Prostate gland (tissue), 2 donors: Measurements from ENCODE around the gene PAQR6. TPM values are rescaled to one million over a fixed set of nuclear protein-coding genes. Genes with fewer than 3 reads are reported as not detected.

Experiments
- DNase-seq: peaks from one replicate; pipeline ENCODE4 v3.0.0-alpha.2; 2019; ENCODE audit warnings: low spot score
- H3K27ac ChIP-seq, 2 donors: fragments of 200-600 bp; sonication (generic); 2 replicates each; pipeline ENCODE4 v1.5.1; 2017 to 2019
- H3K27me3 ChIP-seq: fragments of 200-600 bp; sonication (generic); replicated peaks from 2 replicates; pipeline ENCODE4 v1.5.1; 2019; ENCODE audit not compliant: insufficient read depth
- H3K36me3 ChIP-seq, 2 donors: fragments of 200-600 bp; sonication (generic); 1 replicate in 1 of 2; 2 replicates in 1 of 2; pipeline versions ENCODE4 v1.5.1 to v1.8.1; 2017 to 2019
- H3K4me1 ChIP-seq: fragments of 200-600 bp; sonication (generic); replicated peaks from 2 replicates; pipeline ENCODE4 v1.5.1; 2019
- H3K4me3 ChIP-seq, 2 donors: fragments of 200-600 bp; sonication (generic); 2 replicates each; pipeline ENCODE4 v1.5.1; 2017 to 2019
- H3K9me3 ChIP-seq: fragments of 200-600 bp; sonication (generic); 2 replicates; pipeline ENCODE4 v1.5.1; 2017
- POLR2A ChIP-seq: fragments of 450-650 bp; IDR thresholded peaks from one replicate; pipeline ENCODE4 v1.6.1; 2016; ENCODE audit warnings: antibody characterized with exemption, mild to moderate bottlenecking
- POLR2AphosphoS5 ChIP-seq: sonication (generic); formaldehyde crosslinking; IDR thresholded peaks from one replicate; pipeline ENCODE4 v1.6.1; 2017; ENCODE audit warnings: antibody characterized with exemption
- WGBS: methylation state at CpG from one replicate; pipeline ENCODE4 v1.1.5; 2018; 5-methylcytosine and 5-hydroxymethylcytosine counted together
- intact Hi-C: fragments of 100-400 bp; cut with DNase I; formaldehyde crosslinking; loops from one replicate; pipeline ENCODE4 v1.14.2; 2022
- total RNA-seq, 2 donors: library from RNA; depleted of rRNA; stranded (reverse); fragments of >200 nt; gene quantifications; one replicate each; pipeline ENCODE4 v1.1.0, GENCODE V29; 2016
- TF ChIP-seq, protein P1 (sequence below), 4 experiments: fragments of 200-600 bp in 2 of 4; fragments of 450-650 bp in 2 of 4; sonication (generic) in 2 of 4; IDR thresholded peaks; 1 replicate in 3 of 4; 2 replicates in 1 of 4; pipeline ENCODE4 v1.5.1; 2016 to 2019; ENCODE audit warnings: antibody characterized with exemption in 4 of 4, mild to moderate bottlenecking in 2 of 4, moderate library complexity in 2 of 4

Gene PAQR6
- total RNA-seq, 2 donors from 2014 or later = 2.8 to 8.6 TPM

GRCh38 chr1:156284112-156284511, 36.3 kb upstream of the PAQR6 start, which contains the start of gene TMEM79:
TSS of gene TMEM79 (plus strand) at chr1:156284325. CDS start at chr1:156285227, 902 bp downstream.
- peak within 1 kb of the TSS; percentile 84 to 95 for H3K4me3 ChIP-seq
- TF ChIP-seq, protein P1, sequence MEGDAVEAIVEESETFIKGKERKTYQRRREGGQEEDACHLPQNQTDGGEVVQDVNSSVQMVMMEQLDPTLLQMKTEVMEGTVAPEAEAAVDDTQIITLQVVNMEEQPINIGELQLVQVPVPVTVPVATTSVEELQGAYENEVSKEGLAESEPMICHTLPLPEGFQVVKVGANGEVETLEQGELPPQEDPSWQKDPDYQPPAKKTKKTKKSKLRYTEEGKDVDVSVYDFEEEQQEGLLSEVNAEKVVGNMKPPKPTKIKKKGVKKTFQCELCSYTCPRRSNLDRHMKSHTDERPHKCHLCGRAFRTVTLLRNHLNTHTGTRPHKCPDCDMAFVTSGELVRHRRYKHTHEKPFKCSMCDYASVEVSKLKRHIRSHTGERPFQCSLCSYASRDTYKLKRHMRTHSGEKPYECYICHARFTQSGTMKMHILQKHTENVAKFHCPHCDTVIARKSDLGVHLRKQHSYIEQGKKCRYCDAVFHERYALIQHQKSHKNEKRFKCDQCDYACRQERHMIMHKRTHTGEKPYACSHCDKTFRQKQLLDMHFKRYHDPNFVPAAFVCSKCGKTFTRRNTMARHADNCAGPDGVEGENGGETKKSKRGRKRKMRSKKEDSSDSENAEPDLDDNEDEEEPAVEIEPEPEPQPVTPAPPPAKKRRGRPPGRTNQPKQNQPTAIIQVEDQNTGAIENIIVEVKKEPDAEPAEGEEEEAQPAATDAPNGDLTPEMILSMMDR (IDR thresholded peaks at IDR 0.05) = no peak
- TF ChIP-seq POLR2A = peak; percentile 66
- peak; percentile 85 for TF ChIP-seq POLR2AphosphoS5
- H3K9me3 ChIP-seq = no peaks in the 10 kb centered on the region
- no peaks in the 10 kb centered on the region for H3K4me1 ChIP-seq
- no peaks in the 10 kb centered on the region for H3K27me3 ChIP-seq
- H3K36me3 ChIP-seq = no peaks in the 10 kb centered on the region
- DNase-seq = peak; percentile 67
- intact Hi-C loops = no loop called here
- WGBS = 47% methylated on average over 7 of the region's 7 CpGs
- peak within 1 kb of the TSS; percentile 88 to 93 for H3K27ac ChIP-seq

GRCh38 chr1:156283521-156283920, 35.7 kb upstream of the PAQR6 start:
- WGBS = 76% methylated on average over 1 of the region's 1 CpG
- Histone ChIP-seq H3K4me1 (no peaks in the 10 kb centered on the region), H3K27me3 (no peaks in the 10 kb centered on the region), H3K36me3 (no peaks in the 10 kb centered on the region), H3K9me3 (no peaks in the 10 kb centered on the region), H3K27ac (peak overlapping the region; percentile 88 to 93), H3K4me3 (peak overlapping the region; percentile 84 to 95)
- no peak for DNase-seq
- no peak for TF ChIP-seq POLR2AphosphoS5
- TF ChIP-seq POLR2A = no peak
- TF ChIP-seq, protein P1 (IDR thresholded peaks at IDR 0.05) = no peak
- intact Hi-C loops = no loop called here

DNA sequence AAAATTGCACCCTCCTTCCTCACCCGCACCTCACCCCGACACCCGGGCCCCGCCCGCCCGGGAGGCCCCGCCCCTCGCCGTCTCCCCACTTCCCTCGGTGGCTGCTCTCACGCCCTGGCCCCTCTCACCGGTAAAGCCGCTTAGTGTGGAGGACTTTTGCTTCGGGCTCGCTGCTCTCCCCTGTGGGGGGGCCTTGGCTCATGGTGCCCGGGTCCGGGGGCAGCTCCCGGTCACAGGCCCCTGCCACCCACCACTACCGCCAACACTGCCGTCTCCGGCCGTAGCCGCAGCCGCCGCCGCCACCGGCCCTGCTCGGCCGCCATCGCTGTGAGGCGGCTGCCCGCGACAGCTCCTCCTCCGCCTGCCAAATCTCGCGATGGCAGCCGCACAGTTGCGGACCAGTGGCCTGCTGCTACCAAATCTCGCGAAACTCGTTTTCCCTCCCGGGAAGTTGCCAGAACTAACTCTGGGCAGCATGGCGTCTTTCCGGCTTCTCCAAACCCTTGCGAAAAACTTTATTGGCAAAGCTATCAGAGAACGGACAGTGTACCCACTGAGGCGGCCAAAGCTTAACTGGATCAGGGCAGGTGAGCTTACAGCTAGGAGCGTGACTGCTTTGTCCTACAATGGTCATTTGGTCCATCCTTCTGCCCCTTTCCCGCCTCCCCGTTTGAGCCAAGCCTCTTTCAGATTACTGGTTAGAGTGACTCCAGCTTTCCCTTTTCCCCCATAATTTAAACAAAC, 34.8 kb upstream of the PAQR6 start, which contains the start of gene SMG5:
Gene SMG5, minus strand, starts transcription at position 347 of the 744 bp plus-strand sequence. Its CDS starts 145 bp downstream, at position 202.
- WGBS = under 1% methylated on average over 44 of the region's 50 CpGs
- intact Hi-C loops = no loop called here
- Histone ChIP-seq H3K27ac (peak within 1 kb of the TSS; percentile 88 to 93), H3K4me1 (no peaks in the 10 kb centered on the region), H3K4me3 (peak within 1 kb of the TSS; percentile 84 to 95), H3K36me3 (no peaks in the 10 kb centered on the region), H3K27me3 (no peaks in the 10 kb centered on the region), H3K9me3 (no peaks in the 10 kb centered on the region)
- TF ChIP-seq POLR2AphosphoS5 (peak; percentile 99), POLR2A (peak; percentile 88)
- TF ChIP-seq, protein P1 (IDR thresholded peaks at IDR 0.05) = no peak
- peak; percentile 97 for DNase-seq

DNA sequence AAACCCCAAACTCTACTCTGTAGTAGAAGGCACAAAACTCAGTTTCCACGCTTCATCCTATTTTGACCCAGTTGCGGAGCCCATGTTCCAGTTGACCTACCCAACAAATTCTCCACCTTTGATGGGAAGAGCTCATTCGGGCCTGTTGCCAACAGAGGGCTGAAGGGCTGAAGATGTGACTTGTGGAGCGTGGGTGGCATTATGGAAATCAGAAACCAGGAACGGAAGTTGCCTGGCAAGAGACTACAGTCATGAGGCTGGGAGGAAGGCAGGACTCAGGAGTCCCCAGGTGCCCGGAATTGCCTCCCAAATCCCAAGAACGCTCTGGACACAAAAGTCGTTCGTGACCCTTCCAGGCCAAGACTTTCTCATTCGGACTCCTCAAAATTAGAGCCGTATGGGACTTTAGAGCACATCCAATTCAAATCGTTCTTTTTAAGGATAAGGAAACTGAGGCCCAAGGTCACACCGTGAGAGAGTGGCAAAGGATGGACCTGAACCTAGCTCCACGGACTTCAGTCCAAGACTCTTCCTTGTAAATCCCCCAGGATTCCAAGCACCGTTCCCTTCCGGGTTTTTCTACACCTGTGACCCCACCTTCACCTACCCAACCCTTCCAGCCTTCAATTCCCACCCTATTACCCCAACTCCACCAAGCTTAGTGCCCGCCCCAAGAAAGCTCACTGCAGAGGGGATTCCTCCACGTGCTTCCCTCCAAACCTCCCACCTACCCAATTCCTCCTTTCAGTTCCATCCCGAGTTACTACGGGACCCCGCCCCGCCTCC, 34.0 kb upstream of the PAQR6 start:
- peak overlapping the region; percentile 84 to 95 for H3K4me3 ChIP-seq
- peak overlapping the region; percentile 88 to 93 for H3K27ac ChIP-seq
- H3K36me3 ChIP-seq = peaks cover 0 to 3% of the 10 kb centered on the region in 2 donors
- H3K9me3 ChIP-seq = no peaks in the 10 kb centered on the region
- WGBS = 7% methylated on average over 22 of the region's 22 CpGs
- H3K4me1 ChIP-seq = no peaks in the 10 kb centered on the region
- no peaks in the 10 kb centered on the region for H3K27me3 ChIP-seq
- TF ChIP-seq POLR2A = no peak
- TF ChIP-seq, protein P1 (IDR thresholded peaks at IDR 0.05) = no peak
- no peak for TF ChIP-seq POLR2AphosphoS5
- intact Hi-C loops = no loop called here
- DNase-seq = peak; percentile 36
